HAP-1 (cell line): Measurements from ENCODE around the gene TJAP1.
"Not testable (repeated sequence)": the region's sequence is repeated elsewhere in the genome, so short reads cannot be mapped to it uniquely, and the experiment has no call there.

Experiments used
- DNase-seq, 2 experiments: peaks; one replicate each; pipeline ENCODE4 v3.0.0-alpha.2; 2016 to 2020; ENCODE audit warnings: low spot score in 2 of 2
- H3K27me3 ChIP-seq: fragments of 250-450 bp; sonication (Bioruptor Pico); 2 replicates; pipeline ENCODE4 v1.5.1; 2020; ENCODE audit warnings: low read depth, mild to moderate bottlenecking, moderate library complexity
- H3K36me3 ChIP-seq: fragments of 250-450 bp; sonication (Bioruptor Pico); replicated peaks from 2 replicates; pipeline ENCODE4 v1.5.1; 2020; ENCODE audit warnings: mild to moderate bottlenecking
- H3K4me1 ChIP-seq: fragments of 250-450 bp; sonication (Bioruptor Pico); 2 replicates; pipeline ENCODE4 v1.5.1; 2020; ENCODE audit warnings: mild to moderate bottlenecking
- H3K4me3 ChIP-seq: fragments of 250-450 bp; sonication (Bioruptor Pico); 2 replicates; pipeline ENCODE4 v1.5.1; 2020; ENCODE audit warnings: mild to moderate bottlenecking, moderate library complexity
- H3K9me3 ChIP-seq: fragments of 250-450 bp; sonication (Bioruptor Pico); 2 replicates; pipeline ENCODE4 v1.5.1; 2020; ENCODE audit warnings: mild to moderate bottlenecking, moderate library complexity
- in situ Hi-C: fragments of 300-500 bp; cut with MboI; formaldehyde crosslinking; loops from 3 replicates; pipeline ENCODE4 v1.14.3; 2020; ENCODE audit warnings: low sequenced_read_pairs, inconsistent platforms, mixed read lengths

The TJAP1 gene

DNA sequence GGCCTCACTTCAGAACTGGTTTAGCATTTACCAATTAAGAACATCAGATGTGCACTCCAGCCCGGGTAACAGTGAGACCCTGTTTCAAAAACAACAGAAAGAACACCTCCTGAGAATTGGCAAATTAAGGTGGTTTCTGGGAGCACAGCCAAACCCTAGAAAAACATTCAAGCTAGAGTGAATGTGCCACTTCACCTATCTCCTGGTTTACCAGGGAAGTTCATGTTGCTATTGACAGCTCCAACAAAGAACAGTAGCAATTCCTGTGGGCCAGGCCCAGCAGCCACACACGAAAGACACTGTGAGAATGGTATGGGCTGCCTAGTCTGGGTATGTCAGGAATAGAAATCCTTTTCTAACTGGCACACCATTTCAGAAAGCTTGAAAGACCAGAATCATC lies 44.5 kb downstream of the TJAP1 start:
- Histone ChIP-seq H3K4me1 (peaks cover 6% of the 10 kb centered on the region), H3K4me3 (no peak overlapping the region), H3K27me3 (no peaks in the 10 kb centered on the region), H3K9me3 (no peaks in the 10 kb centered on the region), H3K36me3 (peaks cover 85% of the 10 kb centered on the region)
- in situ Hi-C loops: no loop called here
- DNase-seq: no peak

DNA sequence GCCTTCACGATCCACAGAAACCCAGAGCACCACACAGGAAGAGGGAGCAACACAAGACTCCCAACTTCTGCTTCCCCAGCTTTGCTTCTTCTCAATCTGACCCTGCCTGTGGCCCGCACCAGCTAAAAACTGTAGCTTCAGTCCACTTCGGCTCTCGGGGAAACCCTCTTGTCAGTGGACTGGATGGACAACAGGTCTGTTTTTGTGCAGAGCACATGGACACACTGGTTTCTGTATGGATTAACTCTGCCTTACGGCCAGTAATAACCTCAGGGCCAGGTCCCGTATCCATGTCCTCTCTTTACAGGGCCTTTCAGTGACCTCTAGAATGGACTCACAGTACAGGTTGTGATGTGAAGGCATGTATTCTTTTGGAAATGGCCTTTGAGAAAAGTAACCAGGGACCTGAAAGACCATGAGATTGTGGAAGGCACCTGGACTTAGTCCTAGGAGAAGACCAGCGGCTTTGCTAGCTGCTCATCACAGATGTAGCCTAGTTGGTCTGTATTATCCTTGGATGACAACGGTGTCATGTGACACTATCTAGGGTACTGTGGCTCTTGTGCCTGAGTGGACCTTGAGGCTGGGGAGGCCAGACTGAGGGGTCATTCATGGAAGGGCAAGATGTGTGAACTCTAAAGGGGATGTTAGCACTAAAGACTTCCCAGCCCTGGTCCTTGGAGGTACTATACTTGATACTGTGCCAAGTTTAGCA lies 45.3 kb downstream of the TJAP1 start:
- no peak overlapping the region for H3K4me3 ChIP-seq
- in situ Hi-C loops: no loop called here
- DNase-seq: no peak
- H3K4me1 ChIP-seq: peaks cover 6% of the 10 kb centered on the region
- no peaks in the 10 kb centered on the region for H3K27me3 ChIP-seq
- H3K9me3 ChIP-seq: no peaks in the 10 kb centered on the region
- H3K36me3 ChIP-seq: peaks cover 90% of the 10 kb centered on the region

DNA sequence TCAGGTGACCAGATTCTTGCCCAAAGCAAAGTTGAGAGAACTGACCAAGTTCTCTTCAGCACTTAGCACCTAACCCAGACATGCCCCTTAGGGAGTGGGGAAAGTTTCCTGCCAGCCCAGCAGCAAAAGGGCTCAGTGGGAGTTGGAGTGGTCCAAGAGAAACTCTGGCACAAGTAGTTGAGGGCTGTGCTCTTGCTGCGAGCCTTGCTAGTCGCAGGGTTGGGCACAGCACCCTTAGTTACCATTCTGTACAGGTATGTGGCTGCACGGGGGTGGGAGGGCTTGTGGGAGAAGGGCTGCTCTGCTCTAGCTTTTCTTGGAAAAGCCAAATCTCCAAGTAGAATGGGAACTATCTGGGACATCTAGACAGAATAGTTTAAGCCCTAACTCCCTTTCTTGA lies 45.9 kb downstream of the TJAP1 start:
- H3K27me3 ChIP-seq: no peaks in the 10 kb centered on the region
- no peak for DNase-seq
- H3K4me3 ChIP-seq: no peak overlapping the region
- peaks cover 6% of the 10 kb centered on the region for H3K4me1 ChIP-seq
- no peaks in the 10 kb centered on the region for H3K9me3 ChIP-seq
- in situ Hi-C loops: no loop called here
- H3K36me3 ChIP-seq: peaks cover 96% of the 10 kb centered on the region

DNA sequence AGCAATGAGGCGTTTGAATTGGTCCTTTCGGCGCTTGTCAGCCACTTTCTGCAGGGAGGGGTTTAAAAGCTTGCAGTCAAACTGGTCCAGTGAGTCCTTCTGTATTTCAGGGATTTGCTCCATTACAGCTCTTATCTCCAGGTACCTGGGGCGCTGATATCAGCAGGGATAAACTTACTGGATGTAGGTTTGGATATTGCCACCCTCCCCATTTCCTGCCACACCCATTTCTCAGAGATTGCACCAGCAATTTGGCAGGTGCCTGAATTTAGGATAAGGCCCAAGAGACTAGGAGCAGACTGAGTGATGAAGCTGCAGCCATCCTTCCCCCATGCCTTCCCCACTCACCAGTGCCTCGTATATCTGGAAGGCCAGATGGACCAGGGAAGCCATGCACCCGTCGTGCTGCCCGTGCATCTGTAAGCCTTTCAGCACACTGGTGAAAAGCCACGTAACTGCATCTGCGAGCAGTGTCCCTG lies 47.2 kb downstream of the TJAP1 start:
- no peak overlapping the region for H3K4me3 ChIP-seq
- DNase-seq: no peak
- in situ Hi-C loops: no loop called here
- peaks cover 96% of the 10 kb centered on the region for H3K36me3 ChIP-seq
- no peaks in the 10 kb centered on the region for H3K4me1 ChIP-seq
- H3K27me3 ChIP-seq: no peaks in the 10 kb centered on the region
- no peaks in the 10 kb centered on the region for H3K9me3 ChIP-seq

DNA sequence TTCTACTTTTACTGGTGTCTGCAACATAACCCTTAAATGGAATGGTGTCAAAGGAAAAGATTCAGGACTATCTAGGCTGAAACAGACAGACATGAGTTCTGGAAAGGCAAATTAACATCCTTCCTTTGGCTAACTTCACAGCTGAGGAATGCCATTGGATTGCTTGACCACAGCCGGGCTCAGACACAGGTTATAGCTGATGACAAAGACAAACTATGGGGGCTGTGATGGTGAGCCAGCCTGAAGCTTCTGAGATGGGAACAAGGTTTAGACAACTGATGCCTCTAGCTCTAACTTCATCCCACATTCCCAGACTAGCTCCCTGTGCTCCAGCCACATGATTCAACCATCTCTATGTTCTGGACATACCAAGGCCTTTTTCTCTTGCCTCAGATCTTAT lies 54.8 kb downstream of the TJAP1 start:
- H3K4me3 ChIP-seq: no peak overlapping the region
- no peak for DNase-seq
- no peaks in the 10 kb centered on the region for H3K27me3 ChIP-seq
- in situ Hi-C loops: no loop called here
- H3K9me3 ChIP-seq: no peaks in the 10 kb centered on the region
- no peaks in the 10 kb centered on the region for H3K4me1 ChIP-seq
- H3K36me3 ChIP-seq: peaks cover 76% of the 10 kb centered on the region

DNA sequence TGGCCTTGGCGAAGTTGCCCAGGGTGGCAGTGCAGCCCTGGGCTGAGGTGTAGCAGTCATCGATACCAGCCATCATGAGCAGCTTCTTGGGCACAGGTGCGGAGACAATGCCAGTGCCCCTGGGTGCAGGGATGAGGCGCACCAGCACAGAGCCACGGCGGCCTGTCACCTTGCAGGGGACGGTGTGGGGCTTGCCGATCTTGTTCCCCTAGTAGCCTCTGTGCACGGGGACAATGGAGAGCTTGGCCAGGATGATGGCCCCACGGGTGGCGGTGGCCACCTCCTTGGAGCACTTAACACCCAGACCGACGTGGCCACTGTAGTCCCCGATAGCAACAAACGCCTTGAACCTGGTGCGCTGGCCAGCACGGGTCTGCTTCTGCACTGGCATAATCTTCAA lies 61.6 kb downstream of the TJAP1 start:
- H3K4me1 ChIP-seq, H3K4me3 ChIP-seq, DNase-seq, in situ Hi-C loops, H3K9me3 ChIP-seq, H3K27me3 ChIP-seq: not testable (repeated sequence)
- H3K36me3 ChIP-seq: peaks cover 71% of the 10 kb centered on the region

DNA sequence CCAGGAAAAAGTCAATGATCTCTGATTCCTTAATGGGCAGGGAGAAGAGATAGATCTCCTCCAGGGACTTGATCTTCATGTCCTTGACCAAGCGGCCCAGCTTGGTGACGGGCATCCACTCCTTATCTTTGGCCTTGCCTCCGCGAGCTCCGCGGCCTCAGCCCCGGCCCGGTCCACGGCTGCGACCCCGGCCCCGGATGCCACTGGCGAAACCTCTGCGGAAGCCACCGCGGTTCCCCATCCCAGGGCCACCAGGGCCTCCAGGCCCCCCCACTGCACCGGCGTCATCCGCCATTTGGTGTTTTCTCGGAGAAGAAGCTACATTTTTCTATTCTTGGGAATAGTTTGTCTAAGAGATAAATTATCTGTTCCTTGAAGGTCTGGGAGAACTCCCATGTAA lies 62.0 kb downstream of the TJAP1 start:
- H3K4me1 ChIP-seq, H3K4me3 ChIP-seq, DNase-seq, H3K9me3 ChIP-seq, in situ Hi-C loops, H3K27me3 ChIP-seq: not testable (repeated sequence)
- peaks cover 71% of the 10 kb centered on the region for H3K36me3 ChIP-seq

DNA sequence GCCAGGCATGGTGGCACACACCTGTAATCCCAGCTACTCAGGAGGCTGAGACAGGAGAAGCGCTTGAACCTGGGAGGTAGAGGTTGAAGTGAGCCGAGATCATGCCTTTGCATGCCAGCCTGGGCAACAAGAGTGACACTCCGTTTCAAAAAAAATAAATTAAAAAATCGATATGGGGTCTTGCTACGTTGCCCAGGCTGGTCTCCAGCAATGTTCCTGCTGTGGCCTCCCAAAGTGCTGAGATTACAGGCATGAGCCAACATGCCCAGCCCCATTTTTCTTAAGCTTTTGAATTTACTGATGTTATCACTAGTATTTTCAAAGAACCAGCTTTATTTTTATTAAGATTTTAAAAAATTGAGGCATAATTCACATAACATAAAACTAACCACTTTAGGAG lies 63.1 kb downstream of the TJAP1 start:
- in situ Hi-C loops: no loop called here
- no peaks in the 10 kb centered on the region for H3K9me3 ChIP-seq
- H3K36me3 ChIP-seq: peaks cover 74% of the 10 kb centered on the region
- H3K4me3 ChIP-seq: no peak overlapping the region
- DNase-seq: no peak
- no peaks in the 10 kb centered on the region for H3K27me3 ChIP-seq
- no peaks in the 10 kb centered on the region for H3K4me1 ChIP-seq

DNA sequence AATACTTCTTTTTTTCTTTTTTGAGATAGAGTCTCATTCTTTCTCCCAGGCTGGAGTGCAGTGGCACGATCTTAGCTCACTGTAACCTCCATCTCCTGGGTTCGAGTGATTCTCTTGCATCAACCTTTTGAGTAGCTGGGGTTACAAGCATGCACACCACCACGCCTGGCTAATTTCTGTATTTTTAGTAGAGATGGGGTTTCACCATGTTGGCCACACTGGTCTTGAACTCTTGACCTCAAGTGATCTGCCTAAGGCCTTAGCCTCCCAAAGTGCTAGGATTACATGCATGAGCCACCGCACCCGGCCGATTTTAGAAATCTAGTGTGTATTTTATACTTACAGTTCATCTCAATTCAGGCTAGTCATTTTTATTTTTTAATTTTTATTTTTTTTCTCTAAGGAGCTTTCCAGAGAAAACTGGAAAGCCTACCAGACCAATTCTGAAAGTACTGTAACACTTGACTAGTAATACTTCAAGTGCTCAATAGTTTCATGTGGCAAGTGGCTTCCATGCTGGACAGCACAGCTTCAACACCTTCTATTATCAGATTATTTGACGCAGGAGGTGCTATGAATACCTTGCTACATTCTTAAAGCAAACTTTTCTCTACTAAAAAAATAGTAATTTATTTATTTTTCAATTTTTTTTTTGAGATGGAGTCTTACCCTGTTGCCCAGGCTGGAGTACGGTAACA lies 64.6 kb downstream of the TJAP1 start:
- DNase-seq: no peak
- H3K9me3 ChIP-seq: no peaks in the 10 kb centered on the region
- H3K4me3 ChIP-seq: no peak overlapping the region
- peaks cover 85% of the 10 kb centered on the region for H3K36me3 ChIP-seq
- in situ Hi-C loops: no loop called here
- H3K4me1 ChIP-seq: no peaks in the 10 kb centered on the region
- no peaks in the 10 kb centered on the region for H3K27me3 ChIP-seq

DNA sequence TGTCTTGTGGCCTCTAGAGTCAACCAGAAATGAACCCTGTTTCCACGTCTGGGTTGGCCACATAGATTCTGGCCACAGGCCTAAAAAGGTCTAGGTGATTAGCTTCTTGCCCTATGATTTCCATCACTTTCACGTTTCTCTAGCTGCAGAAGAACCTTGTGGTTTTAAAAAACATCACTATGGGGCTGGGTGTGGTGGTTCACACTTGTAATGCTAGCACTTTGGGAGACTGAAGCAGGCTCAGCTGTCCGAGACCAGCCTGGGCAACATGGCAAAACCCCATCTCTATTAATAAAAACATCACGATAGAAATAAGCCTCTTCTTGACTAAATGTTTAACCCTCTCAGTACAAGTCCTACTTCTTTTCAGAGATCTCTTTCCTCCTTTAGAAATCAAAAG lies 67.1 kb downstream of the TJAP1 start:
- DNase-seq: no peak
- H3K36me3 ChIP-seq: peaks cover 90% of the 10 kb centered on the region
- H3K4me3 ChIP-seq: no peak overlapping the region
- in situ Hi-C loops: no loop called here
- no peaks in the 10 kb centered on the region for H3K4me1 ChIP-seq
- no peaks in the 10 kb centered on the region for H3K27me3 ChIP-seq
- no peaks in the 10 kb centered on the region for H3K9me3 ChIP-seq

DNA sequence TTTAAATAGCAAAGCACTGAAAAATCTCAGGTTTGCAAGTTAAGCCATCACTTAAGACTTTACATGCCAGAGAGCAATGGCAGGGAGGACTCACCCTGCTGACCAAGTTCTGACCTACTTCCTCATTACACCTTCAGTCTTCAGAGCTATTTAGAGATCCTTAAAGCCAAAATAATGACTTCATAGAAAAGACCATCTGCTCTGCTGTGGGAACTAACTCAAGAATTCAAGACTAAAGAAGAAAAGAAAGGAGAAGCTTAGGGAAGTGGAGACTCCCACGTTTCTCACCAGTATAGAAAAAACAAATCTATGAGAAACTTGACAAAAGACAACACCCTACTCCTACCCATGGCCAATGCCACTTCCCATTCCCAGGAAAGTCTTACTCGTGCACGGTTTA lies 69.9 kb downstream of the TJAP1 start:
- Histone ChIP-seq H3K4me3 (no peak overlapping the region), H3K27me3 (no peaks in the 10 kb centered on the region), H3K4me1 (no peaks in the 10 kb centered on the region), H3K9me3 (no peaks in the 10 kb centered on the region), H3K36me3 (peaks cover 99% of the 10 kb centered on the region)
- no peak for DNase-seq
- in situ Hi-C loops: no loop called here
